Measurements from ENCODE around the gene UNC50. TPM values are rescaled to one million over a fixed set of nuclear protein-coding genes. Genes with fewer than 3 reads are reported as not detected.

Gene UNC50
- total and polyA plus RNA-seq, 2 experiments from 2014 or later, result 38.7 to 49.4 TPM

GRCh38 chr2:98568161-98568956 is 40.0 kb upstream of the UNC50 start:
- Histone ChIP-seq H3K4me2 (no peak overlapping the region), H3K27me3 (ENCODE audit: insufficient read depth) (no peaks in the 10 kb centered on the region), H3F3A (replicated peaks; ENCODE audit: low read depth) (no peaks in the 10 kb centered on the region), H3K4me3 (no peak overlapping the region), H3K9me2 (ENCODE audit: insufficient read depth) (no peaks in the 10 kb centered on the region), H3K36me3 (ENCODE audit: insufficient read depth) (peaks cover 7% of the 10 kb centered on the region; the same call in 1 of the 2 replicates), H2AFZ (no peak overlapping the region), H3K79me2 (replicated peaks; ENCODE audit: insufficient read depth) (no peaks in the 10 kb centered on the region), H4K20me1 (replicated peaks; ENCODE audit: insufficient read depth) (peaks cover 11% of the 10 kb centered on the region; the same call in 1 of the 2 replicates), H3K27ac (ENCODE audit: low read depth) (no peak overlapping the region), H3K4me1 (ENCODE audit: insufficient read depth) (no peaks in the 10 kb centered on the region)
- Mint-ChIP-seq H3K36me3 (ENCODE audit: low read depth) (peaks cover 44% of the 10 kb centered on the region), H3K4me1 (no peaks in the 10 kb centered on the region), H3K4me3 (no peak overlapping the region), H3K9me3 (no peaks in the 10 kb centered on the region), H3K27ac (no peak overlapping the region), H3K27me3 (ENCODE audit: insufficient read depth, low read depth, poor library complexity) (peaks cover 7% of the 10 kb centered on the region)
- ATAC-seq, result no peak
- no peak for TF ChIP-seq ZNF331 (CRISPR knock-in tag; IDR thresholded peaks at IDR 0.05; ENCODE audit: low read depth)
- TF ChIP-seq CREB1 (CRISPR knock-in tag; IDR thresholded peaks at IDR 0.05; ENCODE audit: low read depth), result no peak
- TF ChIP-seq CTCF (conservative IDR thresholded peaks at IDR 0.05; ENCODE audit: low read depth in 2 of 2), result no peak
- TF ChIP-seq POLR2AphosphoS5 (IDR thresholded peaks at IDR 0.05; ENCODE audit: low read depth), result no peak
- TF ChIP-seq STAT1 (IDR thresholded peaks at IDR 0.05; ENCODE audit: unreplicated experiment), result no peak
- no peak for DNase-seq (ENCODE audit: low spot score)

DNA sequence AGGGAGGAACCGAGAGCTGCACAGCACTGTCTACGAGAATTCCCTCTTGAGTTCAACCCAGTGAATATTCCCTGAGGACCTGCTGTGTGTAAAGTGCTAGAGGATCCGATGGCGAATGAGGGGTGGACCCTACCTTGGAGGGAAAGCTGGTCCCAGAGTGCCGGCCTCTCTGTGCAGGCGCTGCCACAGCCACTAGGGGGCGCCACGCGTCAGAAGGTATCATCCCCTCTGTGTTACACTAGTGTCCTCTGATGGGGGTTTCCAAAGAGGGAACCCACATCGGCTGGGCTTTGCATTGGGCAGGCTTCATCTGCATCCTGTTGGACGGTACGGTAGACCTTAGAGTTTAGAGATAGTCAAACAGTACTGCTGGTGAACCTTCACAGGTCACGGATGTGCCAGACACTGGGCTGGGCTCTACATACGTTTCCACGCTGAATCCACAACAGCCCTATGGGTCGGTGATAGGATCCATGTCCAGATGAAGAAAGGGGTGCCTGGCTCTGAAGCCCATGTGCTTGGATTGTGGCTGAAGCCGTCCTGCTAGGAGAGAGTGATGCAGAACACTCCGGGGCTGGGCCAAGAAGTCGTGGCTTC is 39.1 kb upstream of the UNC50 start:
- Mint-ChIP-seq H3K4me1 (no peaks in the 10 kb centered on the region), H3K9me3 (no peaks in the 10 kb centered on the region), H3K27ac (0 out of 2 replicates have a peak overlapping the region, but pooled peaks have one; percentile 48), H3K4me3 (no peak overlapping the region), H3K27me3 (ENCODE audit: insufficient read depth, low read depth, poor library complexity) (peaks cover 7% of the 10 kb centered on the region), H3K36me3 (ENCODE audit: low read depth) (peaks cover 49% of the 10 kb centered on the region)
- H4K20me1 ChIP-seq (replicated peaks; ENCODE audit: insufficient read depth), result peaks cover 11% of the 10 kb centered on the region; the same call in 1 of the 2 replicates
- H3K79me2 ChIP-seq (replicated peaks; ENCODE audit: insufficient read depth), result no peaks in the 10 kb centered on the region
- no peaks in the 10 kb centered on the region for H3K4me1 ChIP-seq (ENCODE audit: insufficient read depth)
- ATAC-seq (peak; percentile 98), DNase-seq (ENCODE audit: low spot score) (peak; percentile 80)
- no peak overlapping the region for H3K27ac ChIP-seq (ENCODE audit: low read depth)
- peaks cover 7% of the 10 kb centered on the region; the same call in 1 of the 2 replicates for H3K36me3 ChIP-seq (ENCODE audit: insufficient read depth)
- TF ChIP-seq, protein P1, sequence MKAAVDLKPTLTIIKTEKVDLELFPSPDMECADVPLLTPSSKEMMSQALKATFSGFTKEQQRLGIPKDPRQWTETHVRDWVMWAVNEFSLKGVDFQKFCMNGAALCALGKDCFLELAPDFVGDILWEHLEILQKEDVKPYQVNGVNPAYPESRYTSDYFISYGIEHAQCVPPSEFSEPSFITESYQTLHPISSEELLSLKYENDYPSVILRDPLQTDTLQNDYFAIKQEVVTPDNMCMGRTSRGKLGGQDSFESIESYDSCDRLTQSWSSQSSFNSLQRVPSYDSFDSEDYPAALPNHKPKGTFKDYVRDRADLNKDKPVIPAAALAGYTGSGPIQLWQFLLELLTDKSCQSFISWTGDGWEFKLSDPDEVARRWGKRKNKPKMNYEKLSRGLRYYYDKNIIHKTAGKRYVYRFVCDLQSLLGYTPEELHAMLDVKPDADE (IDR thresholded peaks at IDR 0.05), result no peak
- TF ChIP-seq CTCF (conservative IDR thresholded peaks at IDR 0.05; ENCODE audit: low read depth in 2 of 2), result peak; percentile 92 to 94
- TF ChIP-seq, protein P2, sequence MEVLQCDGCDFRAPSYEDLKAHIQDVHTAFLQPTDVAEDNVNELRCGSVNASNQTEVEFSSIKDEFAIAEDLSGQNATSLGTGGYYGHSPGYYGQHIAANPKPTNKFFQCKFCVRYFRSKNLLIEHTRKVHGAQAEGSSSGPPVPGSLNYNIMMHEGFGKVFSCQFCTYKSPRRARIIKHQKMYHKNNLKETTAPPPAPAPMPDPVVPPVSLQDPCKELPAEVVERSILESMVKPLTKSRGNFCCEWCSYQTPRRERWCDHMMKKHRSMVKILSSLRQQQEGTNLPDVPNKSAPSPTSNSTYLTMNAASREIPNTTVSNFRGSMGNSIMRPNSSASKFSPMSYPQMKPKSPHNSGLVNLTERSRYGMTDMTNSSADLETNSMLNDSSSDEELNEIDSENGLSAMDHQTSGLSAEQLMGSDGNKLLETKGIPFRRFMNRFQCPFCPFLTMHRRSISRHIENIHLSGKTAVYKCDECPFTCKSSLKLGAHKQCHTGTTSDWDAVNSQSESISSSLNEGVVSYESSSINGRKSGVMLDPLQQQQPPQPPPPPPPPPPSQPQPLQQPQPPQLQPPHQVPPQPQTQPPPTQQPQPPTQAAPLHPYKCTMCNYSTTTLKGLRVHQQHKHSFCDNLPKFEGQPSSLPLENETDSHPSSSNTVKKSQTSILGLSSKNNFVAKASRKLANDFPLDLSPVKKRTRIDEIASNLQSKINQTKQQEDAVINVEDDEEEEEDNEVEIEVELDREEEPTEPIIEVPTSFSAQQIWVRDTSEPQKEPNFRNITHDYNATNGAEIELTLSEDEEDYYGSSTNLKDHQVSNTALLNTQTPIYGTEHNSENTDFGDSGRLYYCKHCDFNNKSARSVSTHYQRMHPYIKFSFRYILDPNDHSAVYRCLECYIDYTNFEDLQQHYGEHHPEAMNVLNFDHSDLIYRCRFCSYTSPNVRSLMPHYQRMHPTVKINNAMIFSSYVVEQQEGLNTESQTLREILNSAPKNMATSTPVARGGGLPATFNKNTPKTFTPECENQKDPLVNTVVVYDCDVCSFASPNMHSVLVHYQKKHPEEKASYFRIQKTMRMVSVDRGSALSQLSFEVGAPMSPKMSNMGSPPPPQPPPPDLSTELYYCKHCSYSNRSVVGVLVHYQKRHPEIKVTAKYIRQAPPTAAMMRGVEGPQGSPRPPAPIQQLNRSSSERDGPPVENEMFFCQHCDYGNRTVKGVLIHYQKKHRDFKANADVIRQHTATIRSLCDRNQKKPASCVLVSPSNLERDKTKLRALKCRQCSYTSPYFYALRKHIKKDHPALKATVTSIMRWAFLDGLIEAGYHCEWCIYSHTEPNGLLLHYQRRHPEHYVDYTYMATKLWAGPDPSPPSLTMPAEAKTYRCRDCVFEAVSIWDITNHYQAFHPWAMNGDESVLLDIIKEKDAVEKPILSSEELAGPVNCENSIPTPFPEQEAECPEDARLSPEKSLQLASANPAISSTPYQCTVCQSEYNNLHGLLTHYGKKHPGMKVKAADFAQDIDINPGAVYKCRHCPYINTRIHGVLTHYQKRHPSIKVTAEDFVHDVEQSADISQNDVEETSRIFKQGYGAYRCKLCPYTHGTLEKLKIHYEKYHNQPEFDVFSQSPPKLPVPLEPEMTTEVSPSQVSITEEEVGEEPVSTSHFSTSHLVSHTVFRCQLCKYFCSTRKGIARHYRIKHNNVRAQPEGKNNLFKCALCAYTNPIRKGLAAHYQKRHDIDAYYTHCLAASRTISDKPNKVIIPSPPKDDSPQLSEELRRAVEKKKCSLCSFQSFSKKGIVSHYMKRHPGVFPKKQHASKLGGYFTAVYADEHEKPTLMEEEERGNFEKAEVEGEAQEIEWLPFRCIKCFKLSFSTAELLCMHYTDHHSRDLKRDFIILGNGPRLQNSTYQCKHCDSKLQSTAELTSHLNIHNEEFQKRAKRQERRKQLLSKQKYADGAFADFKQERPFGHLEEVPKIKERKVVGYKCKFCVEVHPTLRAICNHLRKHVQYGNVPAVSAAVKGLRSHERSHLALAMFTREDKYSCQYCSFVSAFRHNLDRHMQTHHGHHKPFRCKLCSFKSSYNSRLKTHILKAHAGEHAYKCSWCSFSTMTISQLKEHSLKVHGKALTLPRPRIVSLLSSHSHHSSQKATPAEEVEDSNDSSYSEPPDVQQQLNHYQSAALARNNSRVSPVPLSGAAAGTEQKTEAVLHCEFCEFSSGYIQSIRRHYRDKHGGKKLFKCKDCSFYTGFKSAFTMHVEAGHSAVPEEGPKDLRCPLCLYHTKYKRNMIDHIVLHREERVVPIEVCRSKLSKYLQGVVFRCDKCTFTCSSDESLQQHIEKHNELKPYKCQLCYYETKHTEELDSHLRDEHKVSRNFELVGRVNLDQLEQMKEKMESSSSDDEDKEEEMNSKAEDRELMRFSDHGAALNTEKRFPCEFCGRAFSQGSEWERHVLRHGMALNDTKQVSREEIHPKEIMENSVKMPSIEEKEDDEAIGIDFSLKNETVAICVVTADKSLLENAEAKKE (CRISPR knock-in tag; IDR thresholded peaks at IDR 0.05), result no peak
- H3F3A ChIP-seq (replicated peaks; ENCODE audit: low read depth), result no peaks in the 10 kb centered on the region
- H3K4me3 ChIP-seq, result no peak overlapping the region
- no peaks in the 10 kb centered on the region for H3K9me2 ChIP-seq (ENCODE audit: insufficient read depth)
- no peak overlapping the region for H3K4me2 ChIP-seq
- H2AFZ ChIP-seq, result no peak overlapping the region
- H3K27me3 ChIP-seq (ENCODE audit: insufficient read depth), result no peaks in the 10 kb centered on the region

Data from GM23338 (cell line).